Measurements from ENCODE around the gene ATP6V1G1.

The ATP6V1G1 gene

GRCh38 chr9:114612272-114612923, 24.8 kb downstream of the ATP6V1G1 start:
- peak; percentile 50 for DNase-seq (ENCODE audit: low spot score)

DNA sequence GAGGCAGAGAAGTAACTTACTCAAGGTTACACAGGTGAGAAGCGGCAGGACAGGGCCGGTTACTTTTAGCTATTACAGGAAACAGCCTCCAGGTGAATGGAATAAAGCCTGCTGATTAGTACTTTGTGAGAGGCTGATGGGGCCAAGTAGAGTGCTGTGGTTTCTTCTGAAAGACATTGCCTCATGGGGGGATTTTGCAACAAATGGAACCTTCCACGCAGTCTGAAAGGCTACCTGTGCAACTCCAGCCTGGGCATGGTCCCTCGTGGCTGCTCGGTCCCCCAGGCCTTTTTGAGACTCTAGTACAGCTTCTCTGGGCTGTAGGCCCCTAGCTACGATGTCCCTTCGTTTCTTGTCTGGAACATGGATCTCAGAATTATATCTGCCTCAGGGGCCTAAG, 25.5 kb downstream of the ATP6V1G1 start:
- DNase-seq (ENCODE audit: low spot score): no peak

GRCh38 chr9:114613919-114614318, 26.4 kb downstream of the ATP6V1G1 start:
- DNase-seq (ENCODE audit: low spot score): no peak

DNA sequence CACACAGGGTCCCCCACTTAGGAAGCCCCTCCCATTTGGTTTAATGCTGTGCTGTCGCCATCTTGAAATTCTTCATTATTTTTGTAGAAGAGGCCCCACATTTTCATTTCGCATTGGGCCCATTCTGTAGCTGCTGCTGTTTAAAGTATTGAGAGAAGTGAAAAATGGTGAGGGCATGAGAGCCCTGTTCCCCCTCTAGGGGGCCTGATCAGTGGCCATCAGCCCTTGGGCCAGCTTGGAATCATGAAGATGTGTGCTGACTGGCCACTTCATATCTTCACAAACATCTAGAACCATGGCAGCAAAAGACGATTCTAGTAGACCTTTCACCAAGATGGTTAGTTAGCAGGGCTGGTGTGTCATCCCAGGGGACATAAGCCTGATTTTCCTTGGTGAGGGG, 26.8 kb downstream of the ATP6V1G1 start:
- no peak for DNase-seq (ENCODE audit: low spot score)

GRCh38 chr9:114616684-114617520, 29.3 kb downstream of the ATP6V1G1 start:
- no peak for DNase-seq (ENCODE audit: low spot score)

- no peak for DNase-seq (ENCODE audit: low spot score)
Observed at GRCh38 chr9:114619191-114619761, 31.7 kb downstream of the ATP6V1G1 start.

DNA sequence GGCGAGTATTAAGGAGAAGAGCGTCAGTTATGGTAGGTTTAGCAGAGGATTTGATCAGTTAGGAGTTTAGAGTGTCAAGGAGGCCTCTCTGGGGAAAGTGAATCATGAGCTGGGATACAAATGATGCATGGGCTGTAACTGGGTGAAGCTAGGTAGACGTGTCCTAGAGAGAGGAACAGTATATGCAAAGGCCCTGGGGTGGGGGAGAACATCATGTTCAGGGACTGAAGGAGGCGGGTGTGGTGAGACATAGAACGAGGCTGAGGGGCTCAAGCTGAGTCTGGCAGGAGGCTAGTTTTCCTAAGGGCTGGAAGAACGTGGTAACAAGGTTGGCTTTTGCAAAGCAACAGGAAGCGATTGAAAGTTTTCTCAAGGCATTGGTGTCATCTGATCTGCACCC, 34.0 kb downstream of the ATP6V1G1 start:
- no peak for DNase-seq (ENCODE audit: low spot score)

GRCh38 chr9:114621975-114622609, 34.5 kb downstream of the ATP6V1G1 start:
- DNase-seq (ENCODE audit: low spot score): peak; percentile 74

DNA sequence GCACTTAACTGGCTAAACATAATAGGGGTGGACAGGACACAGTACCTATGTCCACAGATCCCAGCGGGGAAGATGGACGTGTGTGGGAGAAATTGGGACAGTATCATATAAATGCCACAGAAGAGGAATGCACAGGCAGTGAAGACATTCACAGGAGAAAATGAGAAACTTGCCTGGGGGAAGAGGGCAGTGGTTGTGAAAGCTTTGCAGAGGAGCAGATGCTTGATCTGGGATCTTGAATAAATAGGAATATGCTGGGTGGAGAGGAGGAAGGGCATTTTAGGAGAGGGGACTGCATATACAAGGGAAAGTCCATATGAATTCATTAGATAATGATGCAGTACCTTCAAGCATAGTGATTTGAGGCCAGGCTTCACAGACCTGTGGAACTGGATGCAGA, 37.1 kb downstream of the ATP6V1G1 start:
- no peak for DNase-seq (ENCODE audit: low spot score)

- DNase-seq (ENCODE audit: low spot score): no peak
Observed at GRCh38 chr9:114626415-114627020, 38.9 kb downstream of the ATP6V1G1 start.

- DNase-seq (ENCODE audit: low spot score): no peak
Observed at GRCh38 chr9:114627553-114627952, 40.0 kb downstream of the ATP6V1G1 start.

- DNase-seq (ENCODE audit: low spot score): peak; percentile 39
Observed at GRCh38 chr9:114629563-114630090, 42.1 kb downstream of the ATP6V1G1 start.

DNA sequence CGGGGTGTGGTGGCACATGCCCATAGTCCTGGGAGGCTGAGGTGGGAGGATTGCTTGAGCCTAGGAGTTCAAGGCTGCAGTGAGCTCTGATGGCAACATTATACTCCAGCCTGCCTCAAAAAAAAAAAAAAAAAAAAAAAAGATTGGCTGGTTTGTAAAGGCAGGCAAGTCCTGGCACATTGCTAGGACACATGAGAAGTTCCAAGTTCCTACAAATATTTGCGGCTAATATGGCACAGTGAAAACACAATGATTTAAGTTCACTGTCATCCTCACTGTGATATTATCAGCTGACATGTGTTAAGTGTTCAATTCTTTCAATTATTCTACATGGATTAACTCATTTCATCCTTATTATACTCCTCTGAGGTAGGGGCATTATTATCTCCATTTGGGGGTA, 43.6 kb downstream of the ATP6V1G1 start:
- no peak for DNase-seq (ENCODE audit: low spot score)

- DNase-seq (ENCODE audit: low spot score): peak; percentile 31
Observed at GRCh38 chr9:114633438-114634089, 46.0 kb downstream of the ATP6V1G1 start.

- DNase-seq (ENCODE audit: low spot score): no peak
Observed at GRCh38 chr9:114634387-114634786, 46.8 kb downstream of the ATP6V1G1 start.

- no peak for DNase-seq (ENCODE audit: low spot score)
Observed at GRCh38 chr9:114638404-114638803, 50.8 kb downstream of the ATP6V1G1 start.

GRCh38 chr9:114641967-114642366, 54.4 kb downstream of the ATP6V1G1 start:
- no peak for DNase-seq (ENCODE audit: low spot score)

DNA sequence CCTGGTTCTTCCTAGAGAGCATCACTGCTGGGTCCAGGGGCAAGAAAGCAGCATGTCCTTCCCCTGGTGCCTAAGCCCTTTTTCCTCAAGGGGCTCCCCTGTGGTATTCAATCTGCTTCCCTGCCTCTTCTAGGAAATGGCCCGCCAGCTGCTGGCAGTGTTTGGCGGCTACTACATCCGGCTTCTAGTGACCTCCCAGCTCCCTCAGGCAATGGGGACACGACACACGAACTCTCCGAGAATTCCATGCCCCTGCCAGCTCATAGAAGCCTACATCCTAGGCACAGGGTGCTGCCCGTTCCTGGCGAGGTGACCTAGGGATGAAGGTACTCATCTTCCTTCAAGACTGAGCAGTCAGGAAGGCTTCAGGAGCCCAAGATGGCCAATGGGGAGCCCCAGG, 55.4 kb downstream of the ATP6V1G1 start:
- no peak for DNase-seq (ENCODE audit: low spot score)

DNA sequence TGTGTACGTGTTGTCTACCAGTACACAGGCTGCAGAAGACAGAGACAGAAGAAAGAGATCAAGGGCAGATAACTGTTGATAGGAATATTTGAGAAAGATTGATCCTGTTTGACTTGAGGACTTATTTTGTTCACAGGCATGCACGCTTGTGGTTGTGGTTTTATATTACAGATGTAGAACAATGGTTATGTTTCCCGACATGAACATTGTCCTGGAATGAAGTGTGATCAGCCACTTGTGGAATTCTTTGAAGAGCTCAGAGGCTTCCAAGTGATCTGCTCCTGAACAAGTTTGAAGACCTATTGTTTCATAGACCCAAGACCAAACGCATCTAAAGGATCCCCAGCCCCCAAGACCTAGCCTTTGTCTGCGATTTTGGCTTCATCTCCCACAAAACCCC, 56.3 kb downstream of the ATP6V1G1 start:
- DNase-seq (ENCODE audit: low spot score): no peak
